Activated gamma-delta T cell treated with Interleukin-2 at 50 U/mL for 16 hours (primary cell): Measurements from ENCODE around the gene PLBD2.
"Not testable (repeated sequence)": the region's sequence is repeated elsewhere in the genome, so short reads cannot be mapped to it uniquely, and the experiment has no call there.

Source experiments
- DNase-seq: peaks from one replicate; pipeline ENCODE4 v3.0.0-alpha.2; 2020

The PLBD2 gene

GRCh38 chr12:113334786-113335539, 23.4 kb upstream of the PLBD2 start, which contains the start of gene SLC8B1:
SLC8B1 (minus strand) TSS chr12:113335109; CDS start chr12:113332878, 2,231 bp downstream.
- peak; percentile 87 for DNase-seq

DNA sequence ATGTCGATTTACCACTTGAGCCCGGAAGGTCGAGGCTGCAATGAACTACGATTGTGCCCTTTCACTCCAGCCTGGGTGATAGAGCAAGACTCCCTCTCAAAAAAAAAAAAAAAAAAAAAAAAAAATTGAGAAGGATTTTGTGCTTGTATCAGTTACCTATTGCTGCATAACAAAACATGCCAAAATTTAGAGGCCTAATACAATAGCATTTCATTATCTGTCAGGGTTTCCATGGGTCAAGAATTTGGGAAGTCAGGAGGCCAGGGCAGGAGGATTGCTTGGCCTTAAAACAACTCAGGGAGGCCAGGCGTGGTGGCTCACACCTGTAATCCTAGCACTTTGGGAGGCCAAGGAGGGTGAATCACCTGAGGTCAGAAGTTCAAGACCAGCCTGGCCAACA, 18.8 kb upstream of the PLBD2 start:
- no peak for DNase-seq

- DNase-seq, result no peak
Observed at GRCh38 chr12:113340061-113340460, 18.3 kb upstream of the PLBD2 start.

GRCh38 chr12:113341535-113341934, 16.9 kb upstream of the PLBD2 start:
- no peak for DNase-seq

DNA sequence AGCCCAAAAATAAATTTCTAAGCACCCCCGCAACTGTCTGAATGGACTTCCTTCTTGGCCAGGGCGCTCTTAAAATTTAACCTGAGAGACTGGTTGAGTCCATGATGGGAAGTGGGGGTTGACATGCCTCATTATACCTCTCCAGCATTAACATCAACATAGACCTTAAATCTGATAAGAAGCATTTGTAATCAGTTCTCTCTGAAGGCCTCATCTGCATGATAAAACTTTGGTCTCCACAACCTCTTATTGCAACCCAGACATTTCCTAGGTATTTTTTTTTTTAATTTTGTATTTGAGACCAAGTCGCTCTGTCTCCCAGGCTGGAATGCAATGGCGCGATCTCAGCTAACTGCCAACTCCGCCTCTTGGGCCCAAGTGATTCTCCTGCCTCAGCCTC, 13.1 kb upstream of the PLBD2 start:
- DNase-seq, result no peak

GRCh38 chr12:113346353-113346752, 12.0 kb upstream of the PLBD2 start:
- no peak for DNase-seq

- DNase-seq, result no peak
Observed at GRCh38 chr12:113347107-113347506, 11.3 kb upstream of the PLBD2 start.

GRCh38 chr12:113347892-113348291, 10.5 kb upstream of the PLBD2 start:
- DNase-seq, result no peak

- no peak for DNase-seq
Observed at GRCh38 chr12:113348849-113349536, 9.4 kb upstream of the PLBD2 start.

GRCh38 chr12:113351089-113351488, 7.3 kb upstream of the PLBD2 start:
- no peak for DNase-seq

DNA sequence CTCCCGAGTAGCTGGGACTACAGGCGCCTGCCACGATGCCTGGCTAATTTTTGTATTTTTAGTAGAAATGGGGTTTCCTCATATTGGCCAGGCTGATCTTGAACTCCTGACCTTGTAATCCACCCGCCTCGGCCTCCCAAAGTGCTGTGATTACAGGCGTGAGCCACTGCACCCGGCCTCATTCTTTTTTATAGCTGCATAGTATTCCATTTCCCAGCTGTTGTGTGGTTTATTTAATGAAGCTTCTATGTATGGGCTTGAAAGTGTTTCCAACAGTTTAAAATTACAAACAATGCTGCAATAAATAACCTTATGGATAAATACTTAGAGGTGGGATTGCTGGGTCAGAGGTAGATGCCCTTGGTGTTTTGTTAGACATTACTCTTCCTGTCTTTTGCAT, 4.2 kb upstream of the PLBD2 start:
- DNase-seq, result not testable (repeated sequence)

GRCh38 chr12:113359133-113359938, 949 bp downstream of the PLBD2 start:
- DNase-seq, result no peak

GRCh38 chr12:113359939-113360748, 1.8 kb downstream of the PLBD2 start:
- no peak for DNase-seq

DNA sequence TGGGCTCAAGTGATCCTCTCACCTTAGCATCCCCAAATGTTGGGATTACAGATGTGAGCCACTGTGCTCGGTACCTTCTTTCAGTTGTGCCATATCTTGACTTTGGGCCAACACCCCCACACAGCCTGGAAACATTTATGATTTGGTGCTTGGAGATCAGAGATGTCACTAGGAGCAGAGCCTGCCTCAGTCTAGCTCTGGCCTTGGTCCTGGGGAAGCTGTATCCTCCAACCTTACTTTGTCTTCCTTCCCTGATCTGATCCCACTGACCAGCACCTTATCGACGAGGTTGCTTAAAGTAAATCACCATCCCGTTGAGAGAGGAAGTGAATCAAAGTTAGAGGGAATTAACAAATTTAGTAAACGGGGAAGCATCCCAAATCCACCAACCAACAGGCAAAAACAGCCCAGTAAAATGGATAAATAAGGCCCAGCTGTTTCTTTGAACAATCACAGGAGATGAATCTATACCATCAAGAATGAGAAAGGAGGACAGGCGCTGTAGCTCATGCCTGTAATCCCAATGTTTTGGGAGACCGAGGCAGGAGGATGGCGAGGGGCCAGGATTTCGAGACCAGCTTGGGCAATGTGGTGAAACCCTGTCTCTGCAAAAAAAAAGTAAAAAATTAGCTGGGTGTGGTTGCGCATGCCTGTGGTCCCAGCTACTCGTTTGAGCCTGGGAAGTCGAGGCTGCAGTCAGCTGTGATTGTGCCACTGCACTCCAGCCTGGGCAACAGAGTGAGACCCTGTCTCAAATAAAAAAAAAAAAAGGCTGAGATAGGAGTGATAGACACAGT, 3.4 kb downstream of the PLBD2 start:
- no peak for DNase-seq

- no peak for DNase-seq
Observed at GRCh38 chr12:113364698-113365097, 6.3 kb downstream of the PLBD2 start.

DNA sequence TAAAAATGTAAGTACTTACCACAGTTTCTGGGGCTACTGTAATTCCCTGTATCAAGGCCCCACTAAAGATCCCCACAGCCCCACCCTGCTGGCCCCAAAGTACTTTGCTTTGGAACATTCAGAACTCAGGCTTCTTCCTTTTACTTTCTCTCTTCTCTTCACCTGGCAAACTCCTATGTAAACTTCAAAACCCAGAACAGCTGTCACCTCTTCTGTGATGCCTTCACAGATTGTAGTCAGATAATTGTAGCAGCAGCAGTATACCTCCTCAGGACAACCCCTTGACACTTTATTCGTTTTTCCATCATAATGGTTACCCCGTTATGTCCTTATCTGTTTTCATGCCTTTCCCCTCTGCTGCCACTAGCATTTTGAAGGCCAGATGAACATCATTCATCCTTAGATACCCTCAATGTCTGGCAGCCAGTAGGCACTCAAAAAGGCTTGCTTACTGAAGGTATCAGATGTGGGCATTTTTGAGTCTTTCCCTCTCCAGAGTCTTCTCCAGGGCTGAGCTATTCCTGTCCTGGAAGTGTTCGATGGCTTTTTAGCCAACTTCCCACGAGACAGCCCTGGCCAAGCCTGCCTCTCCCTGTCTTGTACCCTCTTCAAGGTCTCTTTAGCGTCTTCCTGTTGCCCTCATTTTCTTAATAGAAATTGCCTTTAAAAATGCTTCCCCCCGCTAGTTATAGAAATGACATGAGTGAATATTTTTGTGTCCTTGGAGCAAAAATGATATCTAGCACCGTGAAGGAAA, 7.4 kb downstream of the PLBD2 start:
- DNase-seq, result no peak

GRCh38 chr12:113366827-113367226, 8.4 kb downstream of the PLBD2 start:
- no peak for DNase-seq

DNA sequence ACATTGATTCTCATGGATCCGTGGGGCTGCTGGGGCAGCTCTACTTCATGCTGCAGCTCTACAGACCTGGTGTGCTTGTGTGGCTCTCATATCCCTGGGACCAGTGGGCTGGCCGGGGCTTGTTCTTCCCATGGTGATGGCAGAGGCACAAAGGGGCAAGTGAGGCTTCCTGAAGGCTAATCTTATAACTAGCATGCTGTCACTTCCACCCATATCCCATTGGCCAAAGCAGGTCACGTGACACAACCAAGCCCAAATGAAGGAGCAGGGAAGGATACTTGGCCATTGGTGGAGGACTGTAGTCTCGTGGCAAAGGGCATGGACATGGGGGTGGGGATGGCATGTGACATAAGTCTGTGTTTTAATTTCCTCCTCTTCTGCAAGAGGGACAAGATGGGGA, 9.9 kb downstream of the PLBD2 start:
- DNase-seq, result no peak

- DNase-seq, result no peak
Observed at GRCh38 chr12:113369391-113369985, 11.1 kb downstream of the PLBD2 start.

- DNase-seq, result no peak
Observed at GRCh38 chr12:113370923-113371682, 12.7 kb downstream of the PLBD2 start.
